ENCODE measurements around the gene SAMD7.

SAMD7 gene

DNA sequence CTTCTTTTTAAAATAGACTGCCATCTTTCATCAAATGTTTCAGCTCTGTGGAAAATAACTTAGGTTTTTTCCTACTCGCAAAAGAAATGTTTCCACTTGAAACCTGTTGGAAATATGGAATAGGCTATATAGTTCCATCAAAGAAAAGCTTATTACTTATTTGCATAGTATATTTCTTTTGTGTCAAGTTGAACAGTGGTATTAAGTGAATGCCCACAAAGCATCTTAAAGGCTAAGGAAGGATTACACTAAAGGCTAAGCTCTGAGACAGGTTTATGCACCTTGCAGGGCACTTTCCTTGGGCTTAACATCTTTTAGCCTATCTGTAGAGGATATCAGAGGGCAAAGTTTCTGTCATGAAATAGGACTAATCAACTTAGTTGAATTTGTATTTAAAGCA lies at the start of gene SAMD7:
SAMD7 (plus strand) TSS at position 301 of the 400 bp plus-strand sequence. CDS start 7,927 bp downstream, outside the sequence.
- TF ChIP-seq, protein P1, sequence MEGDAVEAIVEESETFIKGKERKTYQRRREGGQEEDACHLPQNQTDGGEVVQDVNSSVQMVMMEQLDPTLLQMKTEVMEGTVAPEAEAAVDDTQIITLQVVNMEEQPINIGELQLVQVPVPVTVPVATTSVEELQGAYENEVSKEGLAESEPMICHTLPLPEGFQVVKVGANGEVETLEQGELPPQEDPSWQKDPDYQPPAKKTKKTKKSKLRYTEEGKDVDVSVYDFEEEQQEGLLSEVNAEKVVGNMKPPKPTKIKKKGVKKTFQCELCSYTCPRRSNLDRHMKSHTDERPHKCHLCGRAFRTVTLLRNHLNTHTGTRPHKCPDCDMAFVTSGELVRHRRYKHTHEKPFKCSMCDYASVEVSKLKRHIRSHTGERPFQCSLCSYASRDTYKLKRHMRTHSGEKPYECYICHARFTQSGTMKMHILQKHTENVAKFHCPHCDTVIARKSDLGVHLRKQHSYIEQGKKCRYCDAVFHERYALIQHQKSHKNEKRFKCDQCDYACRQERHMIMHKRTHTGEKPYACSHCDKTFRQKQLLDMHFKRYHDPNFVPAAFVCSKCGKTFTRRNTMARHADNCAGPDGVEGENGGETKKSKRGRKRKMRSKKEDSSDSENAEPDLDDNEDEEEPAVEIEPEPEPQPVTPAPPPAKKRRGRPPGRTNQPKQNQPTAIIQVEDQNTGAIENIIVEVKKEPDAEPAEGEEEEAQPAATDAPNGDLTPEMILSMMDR (IDR thresholded peaks at IDR 0.05; ENCODE audit: unreplicated experiment in 3 of 3), result no peak
- H3K36me3 Mint-ChIP-seq (ENCODE audit: low read depth), result no peaks in the 10 kb centered on the region
- H3K4me3 Mint-ChIP-seq, result no peak within 1 kb of the TSS
- H3K9me3 Mint-ChIP-seq, result no peaks in the 10 kb centered on the region
- no peak within 1 kb of the TSS for H3K27ac Mint-ChIP-seq
- H3K4me1 Mint-ChIP-seq, result no peaks in the 10 kb centered on the region
- peaks cover 8% of the 10 kb centered on the region for H3K27me3 Mint-ChIP-seq (ENCODE audit: low read depth)

DNA sequence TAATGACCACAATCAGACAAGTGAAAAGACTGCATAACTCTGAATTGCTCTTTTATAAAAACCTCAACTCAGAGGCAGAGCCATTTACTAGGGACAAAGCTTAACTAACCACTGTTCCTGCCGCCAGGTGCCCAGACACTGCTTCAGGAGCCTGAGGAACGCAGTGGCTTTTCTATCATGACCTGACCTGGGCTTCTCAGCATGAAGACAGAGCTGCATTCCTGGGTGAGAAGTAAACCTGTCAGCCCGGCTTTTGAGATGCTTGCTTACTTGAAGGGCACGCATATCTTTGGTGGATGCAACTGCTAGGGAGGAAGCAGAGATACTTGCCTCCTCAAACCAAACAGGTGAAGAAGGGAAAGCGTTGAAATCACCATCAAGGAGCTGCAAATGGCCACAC lies 49.5 kb upstream of the SAMD7 start:
- TF ChIP-seq, protein P1 (IDR thresholded peaks at IDR 0.05; ENCODE audit: unreplicated experiment in 3 of 3), result no peak
- H3K4me1 Mint-ChIP-seq, result no peaks in the 10 kb centered on the region
- H3K4me3 Mint-ChIP-seq, result no peak overlapping the region
- no peaks in the 10 kb centered on the region for H3K9me3 Mint-ChIP-seq
- H3K27ac Mint-ChIP-seq, result no peak overlapping the region
- peaks cover 4% of the 10 kb centered on the region for H3K27me3 Mint-ChIP-seq (ENCODE audit: low read depth)
- H3K36me3 Mint-ChIP-seq (ENCODE audit: low read depth), result no peaks in the 10 kb centered on the region

DNA sequence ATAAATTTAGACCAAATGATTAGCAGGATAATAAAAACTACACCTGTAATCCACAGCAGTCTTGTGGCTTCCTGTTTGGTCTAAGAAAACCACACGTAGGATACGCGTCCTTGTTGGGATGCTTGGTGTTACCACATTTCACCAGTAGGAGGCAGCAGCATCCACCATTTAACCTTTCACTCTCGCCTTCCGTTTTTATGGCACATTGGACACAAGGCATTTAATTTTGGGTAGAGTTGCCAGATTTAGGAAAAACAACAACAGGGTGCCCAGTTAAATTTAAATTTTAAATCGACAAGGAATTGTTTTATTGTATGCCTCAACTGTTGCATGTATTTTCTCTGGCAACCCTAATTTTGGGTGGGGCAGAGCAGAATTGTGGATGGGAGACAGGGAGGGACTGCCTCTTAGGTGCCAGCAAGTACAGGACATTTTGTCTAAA lies 47.9 kb upstream of the SAMD7 start:
- no peaks in the 10 kb centered on the region for H3K4me1 Mint-ChIP-seq
- no peak overlapping the region for H3K27ac Mint-ChIP-seq
- H3K27me3 Mint-ChIP-seq (ENCODE audit: low read depth), result peaks cover 9% of the 10 kb centered on the region
- TF ChIP-seq, protein P1 (IDR thresholded peaks at IDR 0.05; ENCODE audit: unreplicated experiment in 3 of 3), result peak; percentile 85 to 90 (median 88)
- no peaks in the 10 kb centered on the region for H3K36me3 Mint-ChIP-seq (ENCODE audit: low read depth)
- H3K9me3 Mint-ChIP-seq, result no peaks in the 10 kb centered on the region
- no peak overlapping the region for H3K4me3 Mint-ChIP-seq

DNA sequence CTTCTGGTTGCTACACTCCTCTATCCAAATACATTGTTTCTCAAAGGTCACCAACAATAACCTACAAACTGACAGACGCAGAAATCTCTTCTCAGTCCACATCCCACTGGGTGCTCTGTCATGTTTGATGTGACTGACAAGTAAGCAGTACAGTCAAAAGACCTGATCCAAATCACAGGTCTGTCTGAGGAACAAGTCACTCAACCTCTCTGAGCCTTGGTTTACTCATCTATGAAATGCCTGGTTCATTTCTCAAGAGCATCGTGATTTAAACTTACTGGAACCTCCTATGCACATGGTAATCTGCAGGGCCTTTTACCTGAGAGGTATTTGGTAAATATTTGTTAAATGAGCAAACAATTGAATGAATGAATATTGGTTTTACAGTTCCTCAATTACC lies 47.1 kb upstream of the SAMD7 start:
- no peaks in the 10 kb centered on the region for H3K4me1 Mint-ChIP-seq
- H3K27ac Mint-ChIP-seq, result no peak overlapping the region
- H3K36me3 Mint-ChIP-seq (ENCODE audit: low read depth), result no peaks in the 10 kb centered on the region
- no peaks in the 10 kb centered on the region for H3K9me3 Mint-ChIP-seq
- H3K4me3 Mint-ChIP-seq, result no peak overlapping the region
- TF ChIP-seq, protein P1 (IDR thresholded peaks at IDR 0.05; ENCODE audit: unreplicated experiment in 3 of 3), result no peak
- H3K27me3 Mint-ChIP-seq (ENCODE audit: low read depth), result peaks cover 9% of the 10 kb centered on the region

GRCh38 chr3:169865176-169865767 lies 46.1 kb upstream of the SAMD7 start:
- Mint-ChIP-seq H3K4me3 (no peak overlapping the region), H3K27ac (no peak overlapping the region), H3K27me3 (ENCODE audit: low read depth) (peaks cover 9% of the 10 kb centered on the region)

More at GRCh38 chr3:169865176-169865767, 46.1 kb upstream of the SAMD7 start:
- TF ChIP-seq, protein P1 (IDR thresholded peaks at IDR 0.05; ENCODE audit: unreplicated experiment in 3 of 3), result no peak
- no peaks in the 10 kb centered on the region for H3K9me3 Mint-ChIP-seq
- no peaks in the 10 kb centered on the region for H3K36me3 Mint-ChIP-seq (ENCODE audit: low read depth)
- H3K4me1 Mint-ChIP-seq, result peaks cover 8% of the 10 kb centered on the region
